HL-60 (cell line): ENCODE results near the gene EYA4.

Source experiments
- CTCF ChIP-seq: IDR thresholded peaks from one replicate; pipeline ENCODE4 v1.5.1; 2011; ENCODE audit warnings: low read length, control low read depth, inconsistent platforms; ENCODE audit not compliant: insufficient read depth
- POLR2AphosphoS5 ChIP-seq: IDR thresholded peaks from 2 replicates; pipeline ENCODE4 v1.6.1; 2012; ENCODE audit warnings: low read depth

- TF ChIP-seq CTCF, result no peak
- no peak for TF ChIP-seq POLR2AphosphoS5
These were observed 215.8 kb downstream of the EYA4 start for GRCh38 chr6:133456944-133457343.
